RPMI8226 (cell line): Measurements from ENCODE around the gene ZNF556.

Source experiments
- DNase-seq: peaks from one replicate; pipeline ENCODE4 v3.0.0-alpha.2; 2015

The ZNF556 gene

DNA sequence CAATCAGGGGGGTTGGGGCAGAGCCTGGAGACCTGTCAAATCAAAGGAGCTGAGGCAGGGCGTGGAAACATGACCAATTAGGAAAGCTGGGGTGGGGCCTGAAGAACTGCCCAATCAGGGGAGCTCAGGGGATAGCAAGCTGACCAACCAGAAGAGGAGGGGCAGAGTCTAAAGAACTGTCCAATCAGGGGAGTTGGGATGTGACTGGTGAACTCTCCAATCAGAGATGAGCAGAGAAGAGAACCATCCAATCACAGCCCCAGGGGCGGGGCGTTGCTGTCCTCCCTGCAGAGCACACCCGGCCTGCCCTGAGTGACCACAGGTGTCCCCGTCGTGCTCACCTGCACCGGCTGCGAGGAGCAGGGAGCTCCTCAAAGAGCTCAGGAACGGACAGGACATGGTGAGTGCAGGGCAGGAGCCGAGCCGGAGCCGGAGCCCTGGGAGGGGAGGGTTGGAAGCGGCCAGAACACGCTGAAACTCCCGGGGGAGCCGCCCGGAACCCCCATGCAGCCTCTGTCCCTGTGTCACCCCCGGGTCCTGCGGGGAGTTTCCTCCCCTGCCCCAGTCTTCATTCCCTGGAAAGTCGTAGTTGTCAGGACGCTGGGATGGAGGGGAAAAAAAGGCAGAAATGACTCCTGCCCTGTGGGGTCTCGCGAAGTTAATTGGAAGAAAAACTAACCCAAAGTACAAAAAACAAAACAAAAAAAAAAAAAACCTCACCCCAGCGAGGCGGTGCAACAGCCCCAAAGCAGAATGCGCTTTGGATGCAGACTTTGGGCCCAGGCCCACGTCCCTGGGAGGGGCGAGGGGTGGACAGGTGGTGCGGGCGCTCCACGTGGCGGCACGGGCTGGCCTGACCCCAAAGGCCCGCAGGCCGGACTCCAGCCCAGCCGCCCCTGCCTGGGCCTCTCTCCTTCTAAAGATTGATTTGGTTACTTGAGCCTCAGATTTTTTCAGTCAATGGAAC, at the start of gene ZNF556:
Gene ZNF556 (plus strand): TSS at position 311 of the 967 bp plus-strand sequence. CDS start 87 bp downstream, at position 398.
- peak; percentile 86 for DNase-seq

GRCh38 chr19:2819540-2820111, 47.5 kb upstream of the ZNF556 start, which contains the start of gene ZNF554:
TSS of gene ZNF554 (plus strand) at chr19:2819868. CDS start at chr19:2820072, 204 bp downstream.
- DNase-seq: peak; percentile 97

DNA sequence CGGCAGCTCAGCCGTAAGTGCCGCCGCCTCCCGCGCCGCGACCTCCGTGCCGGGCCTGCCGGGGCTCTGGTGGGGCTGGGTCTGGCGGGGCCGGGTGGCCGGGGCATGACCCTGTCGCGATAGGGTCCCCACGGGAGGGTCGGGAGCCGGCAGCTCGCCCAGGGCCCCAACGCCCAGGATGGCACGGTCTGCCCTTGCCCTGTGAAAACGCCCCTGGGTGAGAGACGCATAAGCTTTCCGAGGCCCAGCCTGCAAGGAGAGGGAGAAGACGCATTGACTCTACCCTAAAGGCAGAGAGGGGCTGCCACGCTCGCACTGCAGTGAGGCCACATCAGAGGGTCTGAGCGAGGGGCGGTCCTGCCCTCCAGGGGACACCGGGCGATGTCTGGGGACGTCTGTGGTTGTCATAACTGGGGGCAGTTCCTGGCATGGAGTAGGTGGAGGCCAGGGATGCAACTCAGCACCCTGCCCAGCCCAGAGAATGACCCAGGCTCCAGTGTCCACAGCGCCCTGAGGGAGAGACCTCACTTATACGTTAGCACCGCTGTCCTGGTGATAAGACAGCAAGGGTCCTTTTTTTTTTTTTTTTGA, 46.9 kb upstream of the ZNF556 start:
- DNase-seq: peak; percentile 29

GRCh38 chr19:2822846-2823245, 44.3 kb upstream of the ZNF556 start:
- DNase-seq: no peak

DNA sequence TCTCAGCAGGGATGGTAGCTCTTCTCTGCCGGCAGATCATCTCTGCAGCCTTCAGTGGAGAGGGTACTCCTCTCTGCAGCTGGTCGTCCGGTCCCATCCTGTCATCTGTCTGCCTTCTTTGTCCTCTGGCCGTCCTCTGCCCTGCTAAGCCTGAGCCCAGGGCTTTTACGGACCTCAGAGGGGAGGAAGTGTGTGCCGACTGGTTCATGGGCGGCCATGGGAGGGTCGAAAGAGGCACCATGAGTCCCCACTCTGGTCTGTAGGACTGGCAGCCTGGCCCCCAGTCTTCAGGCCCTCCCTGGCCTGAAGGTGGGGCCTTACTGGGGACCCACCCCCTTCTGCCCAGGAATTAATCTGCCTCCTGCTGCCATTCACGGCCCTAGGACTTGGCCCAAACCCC, 43.5 kb upstream of the ZNF556 start:
- no peak for DNase-seq

DNA sequence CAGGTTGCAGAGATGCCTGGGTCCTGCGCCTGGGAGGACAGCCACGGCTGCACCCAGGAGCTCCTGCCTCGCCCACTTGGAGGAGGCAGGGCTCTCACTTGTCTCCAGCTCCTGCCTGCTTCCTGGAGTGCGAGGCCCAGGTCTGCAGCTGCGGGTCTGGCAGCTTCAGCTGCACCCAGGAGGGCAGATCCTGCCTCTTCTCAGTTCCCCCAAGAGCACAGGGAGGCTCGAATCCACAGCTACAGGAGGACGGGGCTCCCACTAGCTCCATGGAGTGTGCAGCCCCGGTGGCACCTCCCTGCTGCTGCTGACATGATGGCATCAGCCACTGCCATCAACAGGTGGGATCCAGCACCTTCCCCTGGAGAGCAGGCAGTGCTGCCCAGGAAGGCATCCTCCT, 43.0 kb upstream of the ZNF556 start:
- no peak for DNase-seq

DNA sequence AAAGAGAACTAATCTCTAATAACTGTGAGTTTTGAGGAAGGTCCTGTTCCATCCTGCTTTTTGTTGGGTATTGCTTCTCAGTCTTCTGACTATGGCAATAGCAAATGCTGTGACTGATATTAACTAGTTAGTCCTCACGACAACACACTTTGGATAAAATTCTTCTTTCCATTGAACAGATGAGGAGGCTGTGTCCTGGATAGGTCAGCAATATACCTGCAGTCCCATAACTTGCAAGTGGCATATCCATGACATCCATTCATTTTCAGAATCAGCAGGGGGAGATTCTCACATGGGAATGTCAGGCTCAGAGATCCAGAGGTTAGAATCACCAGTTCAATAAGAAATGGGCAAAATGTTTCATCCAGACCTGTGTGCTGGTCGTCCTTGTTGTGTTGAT, 40.1 kb upstream of the ZNF556 start:
- no peak for DNase-seq

DNA sequence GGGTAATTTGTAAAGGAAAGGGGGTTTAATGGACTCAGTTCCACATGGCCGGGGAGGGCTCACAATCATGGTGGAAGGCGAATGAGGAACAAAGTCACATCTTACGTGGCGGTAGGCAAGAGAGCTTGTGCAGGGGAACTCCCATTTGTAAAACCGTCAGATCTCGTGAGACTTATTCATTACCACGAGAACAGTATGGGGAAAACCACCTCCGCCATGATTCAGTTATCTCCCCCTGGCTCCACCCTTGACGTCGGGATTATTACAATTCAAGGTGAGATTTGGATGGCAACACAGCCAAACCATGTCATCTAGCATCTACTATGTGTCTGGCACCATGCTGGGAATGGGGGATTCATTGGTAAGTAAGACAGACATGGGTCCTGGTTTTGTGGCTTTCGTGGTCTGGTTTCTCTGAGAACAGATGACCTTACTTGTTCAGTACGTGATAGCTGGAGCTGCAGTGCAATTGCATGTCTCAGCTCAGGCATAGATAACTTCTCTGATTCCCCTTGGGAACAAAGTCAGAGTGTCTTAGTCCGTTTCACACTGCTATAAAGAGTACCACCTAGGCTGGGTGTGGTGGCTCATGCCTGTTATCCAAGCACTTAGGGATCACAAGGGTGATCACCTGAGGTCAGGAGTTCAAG, 39.2 kb upstream of the ZNF556 start:
- no peak for DNase-seq

DNA sequence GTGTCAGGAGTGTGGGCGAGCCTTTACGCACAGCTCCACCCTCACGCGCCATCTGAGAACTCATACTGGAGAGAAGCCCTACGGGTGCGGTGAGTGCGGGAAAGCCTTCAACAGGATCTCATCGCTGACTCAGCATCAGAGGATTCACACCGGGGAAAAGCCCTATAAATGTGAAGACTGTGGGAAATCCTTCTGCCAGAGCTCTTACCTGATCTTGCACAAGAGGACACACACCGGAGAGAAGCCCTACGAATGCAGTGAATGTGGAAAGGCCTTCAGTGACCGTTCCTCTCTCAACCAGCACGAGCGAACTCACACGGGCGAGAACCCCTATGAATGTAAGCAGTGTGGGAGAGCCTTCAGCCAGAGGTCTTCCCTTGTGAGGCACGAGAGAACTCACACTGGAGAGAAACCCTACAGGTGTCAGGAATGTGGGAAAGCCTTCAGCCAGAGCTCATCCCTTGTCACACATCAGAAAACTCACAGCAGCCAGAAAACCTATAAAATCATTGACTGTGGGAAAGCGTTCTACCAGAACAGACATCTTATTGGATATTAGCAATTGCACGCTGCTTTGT, 32.8 kb upstream of the ZNF556 start:
- no peak for DNase-seq

GRCh38 chr19:2837430-2837829, 29.7 kb upstream of the ZNF556 start:
- DNase-seq: no peak

GRCh38 chr19:2840794-2841791, 26.0 kb upstream of the ZNF556 start, which contains the start of gene ZNF555:
TSS of gene ZNF555 (plus strand) at chr19:2841475. CDS start at chr19:2841573, 98 bp downstream.
- peak; percentile 99 for DNase-seq

DNA sequence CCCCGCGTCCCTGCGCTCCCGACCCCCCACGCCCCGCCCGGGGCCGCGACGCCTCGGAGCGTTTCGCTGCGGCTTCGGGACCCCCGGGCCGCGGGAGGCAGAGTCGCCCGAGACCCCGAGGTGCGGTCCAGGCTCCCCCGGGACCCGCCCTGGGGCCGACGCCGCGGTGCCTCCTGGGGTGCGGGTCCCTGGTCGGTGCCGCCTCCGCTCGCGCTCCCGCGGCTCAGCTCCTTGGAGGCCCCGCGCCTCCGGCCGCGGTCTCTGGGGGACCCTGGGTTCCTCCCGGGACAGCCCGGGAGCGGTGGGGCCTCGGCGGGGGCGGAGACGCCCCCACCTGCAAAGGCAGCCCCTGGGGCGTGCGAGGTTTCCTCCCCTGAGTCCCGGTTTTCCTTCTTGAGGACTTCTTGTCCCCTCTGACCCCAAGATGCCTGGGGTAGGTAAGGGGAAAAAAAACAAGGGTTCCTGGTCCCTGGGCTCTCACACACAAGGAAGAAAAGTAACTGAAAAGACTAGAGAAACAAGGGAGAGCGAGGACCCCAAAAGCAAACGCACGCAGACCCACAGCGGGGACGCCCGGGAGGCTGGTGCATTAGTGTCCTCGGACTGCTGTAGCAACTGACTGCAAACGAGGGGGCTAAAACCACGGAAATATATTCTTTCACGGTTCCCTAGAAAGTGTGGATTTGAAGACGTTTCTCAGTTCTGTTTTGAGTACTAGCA, 25.1 kb upstream of the ZNF556 start:
- DNase-seq: no peak

- DNase-seq: no peak
Observed at GRCh38 chr19:2845107-2845506, 22.0 kb upstream of the ZNF556 start.

GRCh38 chr19:2846180-2846894, 20.8 kb upstream of the ZNF556 start:
- DNase-seq: no peak

DNA sequence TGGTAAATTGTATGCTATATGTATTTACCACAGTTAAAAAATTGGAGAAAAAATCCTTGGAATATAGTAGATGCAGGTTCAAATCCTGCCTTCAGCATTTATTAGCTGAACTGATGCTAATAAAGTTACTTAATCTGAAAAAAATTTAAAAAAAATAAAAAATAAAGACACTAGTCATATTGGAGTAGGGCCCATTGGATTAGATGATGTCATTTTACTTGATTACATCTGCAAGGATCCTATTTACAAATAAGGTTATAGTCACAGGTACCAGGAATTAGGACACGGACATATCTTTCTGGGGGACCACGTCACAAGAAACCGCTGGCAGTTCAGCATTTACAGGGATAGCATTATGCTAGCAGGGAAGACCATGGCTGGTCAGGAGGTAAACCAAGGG, 19.6 kb upstream of the ZNF556 start:
- no peak for DNase-seq

DNA sequence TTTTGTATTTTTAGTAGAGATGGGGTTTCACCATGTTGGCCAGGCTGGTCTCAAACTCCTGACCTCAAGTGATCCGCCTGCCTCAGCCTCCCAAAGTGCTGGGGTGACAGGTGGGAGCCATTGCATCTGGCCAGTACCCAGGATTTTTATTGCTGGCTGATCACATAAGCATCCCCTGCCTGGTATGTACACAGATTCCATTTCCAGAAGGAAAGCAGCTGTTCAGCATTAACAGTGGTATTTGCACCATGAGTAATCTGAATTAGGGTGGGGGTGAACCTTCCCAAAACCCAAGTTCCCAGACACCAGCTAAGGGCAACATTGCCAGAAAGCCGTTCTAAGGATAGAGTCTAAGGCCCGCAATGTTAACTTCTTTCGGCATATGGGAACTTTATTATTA, 18.5 kb upstream of the ZNF556 start:
- no peak for DNase-seq

GRCh38 chr19:2850256-2850925, 16.7 kb upstream of the ZNF556 start:
- no peak for DNase-seq

GRCh38 chr19:2852598-2852997, 14.5 kb upstream of the ZNF556 start:
- DNase-seq: no peak

DNA sequence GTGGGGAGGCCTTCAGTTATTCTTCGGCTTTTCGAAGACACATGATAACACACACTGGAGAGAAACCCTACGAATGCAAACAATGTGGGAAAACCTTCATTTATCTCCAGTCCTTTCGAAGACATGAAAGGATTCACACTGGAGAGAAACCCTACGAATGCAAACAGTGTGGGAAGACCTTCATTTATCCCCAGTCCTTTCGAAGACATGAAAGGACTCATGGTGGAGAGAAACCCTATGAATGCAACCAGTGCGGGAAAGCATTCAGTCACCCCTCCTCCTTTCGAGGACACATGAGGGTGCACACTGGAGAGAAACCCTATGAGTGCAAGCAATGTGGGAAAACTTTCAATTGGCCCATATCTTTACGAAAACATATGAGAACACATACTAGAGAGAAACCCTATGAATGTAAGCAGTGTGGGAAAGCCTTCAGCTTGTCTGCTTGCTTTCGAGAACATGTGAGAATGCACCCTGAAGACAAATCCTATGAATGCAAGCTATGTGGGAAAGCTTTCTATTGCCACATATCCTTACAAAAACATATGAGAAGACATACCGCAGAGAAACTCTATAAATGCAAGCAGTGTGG, 14.0 kb upstream of the ZNF556 start:
- no peak for DNase-seq
